NB4 (cell line): Measurements from ENCODE around the gene STK35.

Source experiments
- DNase-seq: peaks from one replicate; pipeline ENCODE4 v3.0.0; 2010; ENCODE audit warnings: low read depth
- H3K4me3 ChIP-seq: one replicate; pipeline ENCODE4 v1.5.1; 2011; ENCODE audit warnings: mild to moderate bottlenecking, low read depth, low read length, moderate library complexity
- CTCF ChIP-seq: IDR thresholded peaks from one replicate; pipeline ENCODE4 v1.5.1; 2012; ENCODE audit warnings: low read depth, low read length
- MAX ChIP-seq: IDR thresholded peaks from 2 replicates; pipeline ENCODE4 v1.6.1; 2011; ENCODE audit warnings: low read depth, low read length
- MYC ChIP-seq: IDR thresholded peaks from 2 replicates; pipeline ENCODE4 v1.6.1; 2011; ENCODE audit warnings: low read depth, low read length
- POLR2A ChIP-seq: IDR thresholded peaks from 2 replicates; pipeline ENCODE4 v1.6.1; 2011; ENCODE audit warnings: mild to moderate bottlenecking; ENCODE audit not compliant: insufficient read length; ENCODE audit errors: extremely low read depth

STK35 gene

GRCh38 chr20:2116170-2116940 lies 14.7 kb downstream of the STK35 start:
- TF ChIP-seq POLR2A (no peak), MYC (no peak), CTCF (no peak), MAX (no peak)
- no peak for DNase-seq
- H3K4me3 ChIP-seq, result no peak overlapping the region

GRCh38 chr20:2118783-2119182 lies 17.2 kb downstream of the STK35 start:
- TF ChIP-seq MYC, result no peak
- no peak for TF ChIP-seq POLR2A
- no peak for TF ChIP-seq MAX
- no peak for TF ChIP-seq CTCF
- DNase-seq, result peak; percentile 66

GRCh38 chr20:2122936-2123335 lies 21.3 kb downstream of the STK35 start:
- no peak for TF ChIP-seq POLR2A
- TF ChIP-seq CTCF, result no peak
- TF ChIP-seq MYC, result no peak
- no peak for TF ChIP-seq MAX
- no peak for DNase-seq
- no peak overlapping the region for H3K4me3 ChIP-seq

More at GRCh38 chr20:2118783-2119182, 17.2 kb downstream of the STK35 start:
- H3K4me3 ChIP-seq, result no peak overlapping the region

GRCh38 chr20:2123720-2124119 lies 22.1 kb downstream of the STK35 start:
- TF ChIP-seq POLR2A (no peak), MYC (no peak), CTCF (no peak), MAX (no peak)
- no peak for DNase-seq

GRCh38 chr20:2124564-2125213 lies 23.1 kb downstream of the STK35 start:
- TF ChIP-seq CTCF (no peak), POLR2A (no peak), MYC (no peak), MAX (no peak)
- peak; percentile 84 for DNase-seq
- no peak overlapping the region for H3K4me3 ChIP-seq

More at GRCh38 chr20:2123720-2124119, 22.1 kb downstream of the STK35 start:
- no peak overlapping the region for H3K4me3 ChIP-seq
